HL-60/S4 treated with phorbol 12-myristate 13-acetate at 8.2 ng/mL for 4 days and 3 days (cell line): ENCODE results near the gene SENP1.
"Not testable (repeated sequence)": the region's sequence is repeated elsewhere in the genome, so short reads cannot be mapped to it uniquely, and the experiment has no call there.

Source experiments
- in situ Hi-C: fragments of 300-500 bp; cut with MboI; formaldehyde crosslinking; loops from 2 replicates; pipeline ENCODE4 v1.15.0; 2022; ENCODE audit warnings: low sequenced_read_pairs

The SENP1 gene

DNA sequence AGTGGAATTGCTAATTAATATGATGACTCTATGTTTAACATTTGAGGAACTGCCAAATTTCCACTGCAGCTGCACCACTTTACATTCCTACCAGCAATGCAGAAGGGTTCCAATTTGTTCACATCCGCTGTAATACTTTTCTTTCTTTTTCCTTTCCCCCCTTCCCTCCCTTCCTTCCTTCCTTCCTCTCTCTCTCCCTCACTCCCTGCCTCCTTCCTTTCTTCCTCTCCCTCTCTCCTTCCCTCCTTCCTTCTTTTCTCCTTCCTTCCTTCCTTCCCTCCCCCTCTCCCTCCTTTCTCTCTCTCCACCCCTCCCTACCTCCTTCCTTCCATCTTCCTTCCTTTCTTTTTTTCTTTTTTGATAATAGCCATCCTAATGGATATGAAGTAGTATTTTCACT is 10.1 kb upstream of the SENP1 start:
- in situ Hi-C loops = no loop called here

- in situ Hi-C loops = not testable (repeated sequence)
Measured at GRCh38 chr12:48111312-48111693, 5.4 kb upstream of the SENP1 start.

GRCh38 chr12:48110691-48111311 is 4.9 kb upstream of the SENP1 start:
- in situ Hi-C loops = no loop called here

DNA sequence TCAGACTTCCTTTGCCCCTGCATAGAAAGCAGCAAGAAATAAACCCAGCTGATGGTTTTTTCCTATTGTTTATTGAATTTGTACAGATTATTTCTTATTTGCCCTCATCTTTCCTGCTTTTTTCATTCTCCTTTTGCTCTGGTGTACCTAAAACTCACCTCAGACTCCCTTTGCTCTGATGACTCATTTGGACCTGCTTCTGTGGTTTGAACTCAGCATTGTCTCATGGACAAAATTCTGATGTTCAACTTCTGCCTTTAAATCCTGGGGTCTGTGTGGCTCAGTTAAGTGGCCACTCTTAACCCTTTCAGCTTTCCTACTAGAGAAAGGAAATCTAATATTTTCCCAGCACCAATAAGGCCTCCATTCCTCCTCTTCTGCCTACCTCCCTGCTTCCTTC is 3.5 kb upstream of the SENP1 start:
- in situ Hi-C loops = no loop called here

DNA sequence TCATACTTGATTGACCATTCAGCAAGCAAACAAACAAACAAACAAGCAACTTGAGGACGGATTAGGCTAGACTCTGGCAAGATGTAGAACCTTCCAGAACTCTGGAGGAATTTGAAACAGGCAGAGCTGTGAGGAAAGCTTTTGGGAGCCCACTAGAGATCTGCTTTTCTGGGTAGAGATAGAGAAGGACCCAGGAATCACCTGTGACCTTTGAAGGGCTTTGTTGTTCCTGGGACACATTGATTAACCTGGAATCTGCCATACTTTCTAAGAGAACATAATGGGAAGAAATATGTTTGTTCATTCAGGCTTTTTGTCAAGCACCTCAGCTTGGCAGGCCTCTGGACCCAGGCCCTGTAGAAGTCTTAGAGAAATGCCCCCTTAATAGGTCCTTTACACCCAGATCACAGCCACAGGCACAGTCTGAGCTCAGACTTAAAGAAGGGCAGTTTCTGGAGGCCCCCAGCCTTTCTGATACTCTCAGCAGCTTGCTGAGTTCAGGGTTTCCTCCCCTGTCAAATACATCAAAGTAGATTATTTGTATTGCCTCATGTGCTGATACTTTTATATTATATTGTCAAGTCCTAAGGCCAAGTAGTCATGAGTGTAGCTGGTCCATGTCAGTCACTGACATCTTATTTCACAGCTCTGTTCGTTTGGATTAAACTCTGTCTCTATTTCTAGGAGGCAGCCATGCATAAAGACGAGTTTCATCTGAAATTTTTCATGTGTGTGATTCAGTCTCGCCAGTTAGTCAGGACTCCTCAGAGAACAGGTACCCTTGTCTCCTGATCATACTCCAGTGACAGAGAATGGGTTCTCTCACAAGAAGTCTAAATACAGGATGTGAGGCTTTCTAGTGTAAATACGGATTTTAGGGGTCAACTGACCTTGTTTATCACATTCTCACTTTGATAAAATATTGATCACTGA is 1.1 kb upstream of the SENP1 start:
- in situ Hi-C loops = no loop called here

DNA sequence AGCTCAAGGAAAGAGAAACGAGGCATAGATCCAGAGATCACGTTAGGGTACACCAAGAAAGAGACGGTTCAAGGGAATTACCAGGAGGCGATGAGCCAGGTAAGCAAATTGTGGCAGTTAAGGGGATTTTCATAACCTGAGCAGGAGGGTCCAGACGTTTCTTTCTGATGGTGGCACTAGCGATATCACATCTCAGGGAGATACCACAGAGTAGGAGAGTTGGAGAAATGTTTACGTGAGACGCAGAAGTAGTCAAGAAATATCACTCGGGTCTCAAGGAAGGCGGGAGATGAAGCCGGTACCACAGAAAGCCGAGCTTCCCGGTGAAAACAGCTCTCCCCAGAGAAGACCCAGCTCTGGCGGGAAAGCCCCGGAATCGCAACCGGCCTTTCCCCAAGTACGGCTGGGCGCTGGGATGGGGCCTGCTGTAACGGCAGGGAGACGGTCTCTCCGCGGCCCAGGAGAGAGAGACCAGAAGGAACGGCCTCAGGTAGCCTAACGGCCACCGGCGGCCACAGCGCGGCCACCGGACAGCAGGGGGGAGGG is 485 bp downstream of the SENP1 start:
- in situ Hi-C loops = no loop called here

DNA sequence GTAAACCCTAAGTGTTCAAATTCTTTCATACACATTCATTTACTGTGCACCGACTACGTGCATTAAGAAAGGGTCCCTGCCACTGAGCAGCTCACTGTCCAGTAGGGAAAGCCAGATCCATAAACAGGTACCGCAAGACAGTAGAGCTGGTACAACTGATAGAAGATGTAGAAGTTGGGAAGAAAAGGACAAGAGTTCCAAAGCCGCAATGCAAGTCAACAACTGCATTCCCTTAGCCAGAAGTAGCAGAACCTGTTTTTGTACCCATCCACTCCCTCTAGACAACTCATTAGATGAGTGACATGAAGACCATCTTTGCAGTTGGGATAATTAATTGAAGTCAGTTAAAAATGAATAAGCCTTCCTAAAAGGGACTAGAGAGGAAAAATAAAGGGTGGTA is 1.3 kb downstream of the SENP1 start:
- in situ Hi-C loops = no loop called here

DNA sequence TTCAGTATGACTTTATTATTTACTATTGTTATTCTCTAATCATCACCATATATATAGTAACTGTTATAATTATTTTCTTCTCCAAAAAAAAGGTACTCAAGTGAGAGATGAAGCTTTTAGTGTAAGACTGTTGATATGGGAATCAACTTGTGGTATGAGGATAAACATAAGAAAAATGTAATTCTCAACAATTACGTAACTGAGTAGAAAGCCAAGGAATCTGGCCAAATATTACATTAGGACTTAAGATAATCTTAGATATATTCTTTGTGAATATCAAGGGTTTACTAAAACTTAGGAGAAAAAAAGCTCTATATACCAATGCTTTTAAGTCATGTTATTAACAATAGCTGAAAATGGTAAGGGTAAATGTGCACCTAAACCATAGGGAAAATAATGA is 13.3 kb downstream of the SENP1 start:
- in situ Hi-C loops = no loop called here

DNA sequence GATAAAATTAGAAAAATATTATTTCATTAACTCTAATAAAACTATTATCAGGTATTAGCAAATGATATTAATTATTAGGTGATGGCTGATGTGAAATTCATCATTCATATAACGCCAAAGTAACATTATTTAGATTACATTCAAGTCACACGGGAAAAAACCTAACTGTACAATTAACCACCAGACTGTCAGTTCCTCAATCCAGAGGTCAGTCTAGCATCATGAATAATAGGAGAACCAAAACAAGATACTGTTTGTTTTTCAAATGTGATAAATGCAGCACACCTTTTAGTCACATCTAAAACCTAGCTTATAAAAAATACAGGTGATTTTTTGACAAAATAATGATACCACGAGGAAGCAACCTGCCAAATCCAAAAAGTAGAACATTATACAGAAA is 19.6 kb downstream of the SENP1 start:
- in situ Hi-C loops = no loop called here

- in situ Hi-C loops = no loop called here
Measured at GRCh38 chr12:48084841-48085460, 20.9 kb downstream of the SENP1 start.

- in situ Hi-C loops = no loop called here
Measured at GRCh38 chr12:48084066-48084465, 21.8 kb downstream of the SENP1 start.

- in situ Hi-C loops = no loop called here
Measured at GRCh38 chr12:48080821-48081220, 25.1 kb downstream of the SENP1 start.

- in situ Hi-C loops = no loop called here
Measured at GRCh38 chr12:48080285-48080684, 25.6 kb downstream of the SENP1 start.

DNA sequence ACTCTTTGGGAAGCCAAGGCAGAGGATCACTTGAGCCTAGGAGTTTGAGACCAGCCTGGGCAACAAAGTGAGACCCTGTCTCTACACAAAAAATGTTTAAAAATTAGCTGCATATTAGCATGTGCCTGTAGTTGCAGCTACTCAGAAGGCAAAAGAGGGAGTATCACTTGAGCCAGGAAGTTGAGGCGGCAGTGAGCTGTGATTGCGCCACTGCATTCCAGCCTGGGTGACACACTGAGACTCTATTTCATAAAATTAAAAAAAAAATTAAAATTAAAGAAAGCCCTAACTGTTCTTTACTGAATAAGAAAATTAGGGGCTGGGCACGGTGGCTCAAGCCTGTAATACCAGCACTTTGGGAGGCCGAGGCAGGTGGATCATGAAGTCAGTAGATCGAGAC is 27.0 kb downstream of the SENP1 start:
- in situ Hi-C loops = no loop called here

DNA sequence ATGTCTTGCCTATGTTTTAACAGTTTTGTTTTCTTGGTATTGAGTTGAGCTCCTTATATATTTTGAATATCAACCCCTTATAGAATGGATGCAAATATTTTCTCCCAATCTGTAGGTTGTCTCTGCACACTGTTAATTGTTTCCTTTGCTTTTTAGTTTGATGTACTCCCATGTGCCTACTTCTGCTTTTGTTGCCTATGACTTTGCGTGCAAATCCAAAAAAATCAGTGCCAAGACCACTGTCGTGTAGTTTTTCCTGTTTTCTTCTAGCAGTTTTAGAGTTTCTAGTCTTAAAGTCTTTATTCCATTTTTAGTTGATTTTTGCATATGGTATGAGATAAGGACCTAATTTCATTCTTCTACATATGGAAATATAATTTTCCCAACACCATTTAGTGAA is 28.8 kb downstream of the SENP1 start:
- in situ Hi-C loops = no loop called here

DNA sequence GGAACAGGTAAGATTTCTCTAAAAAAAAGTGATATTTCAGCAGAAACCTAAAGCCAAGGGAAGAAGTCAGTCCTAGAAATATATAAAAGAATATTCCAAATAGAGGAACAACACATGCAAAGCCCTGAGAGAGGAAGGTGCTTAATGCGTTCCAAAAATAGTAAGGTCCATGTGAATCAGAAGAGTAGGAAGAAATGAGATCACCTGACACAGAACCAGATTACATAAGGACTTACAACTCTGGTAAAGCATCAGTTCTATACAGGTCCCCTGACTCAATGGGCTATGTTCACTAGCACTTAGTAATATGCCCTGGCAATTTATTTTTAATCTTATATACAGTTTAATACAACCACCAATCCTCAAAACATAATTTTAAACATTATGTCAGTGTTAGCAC is 30.0 kb downstream of the SENP1 start:
- in situ Hi-C loops = no loop called here

- in situ Hi-C loops = no loop called here
Measured at GRCh38 chr12:48074266-48074665, 31.6 kb downstream of the SENP1 start.

DNA sequence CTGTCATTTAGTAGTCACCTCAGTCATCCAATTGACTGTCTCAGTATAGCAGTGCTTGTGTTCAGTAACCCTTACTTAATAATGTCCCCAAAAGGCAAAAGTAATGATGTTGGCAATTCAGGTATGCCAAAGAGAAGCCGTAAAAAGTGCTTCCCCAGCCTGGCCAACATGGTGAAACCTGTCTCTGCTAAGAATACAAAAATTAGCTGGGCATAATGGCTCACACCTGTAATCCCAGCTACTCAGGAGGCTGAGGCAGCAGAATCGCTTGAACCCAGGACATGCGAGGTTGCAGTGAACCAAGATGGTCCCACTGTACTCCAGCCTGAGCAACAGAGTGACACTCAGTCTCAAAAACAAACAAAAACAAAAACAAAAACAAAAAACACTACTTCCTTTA is 33.6 kb downstream of the SENP1 start:
- in situ Hi-C loops = no loop called here

DNA sequence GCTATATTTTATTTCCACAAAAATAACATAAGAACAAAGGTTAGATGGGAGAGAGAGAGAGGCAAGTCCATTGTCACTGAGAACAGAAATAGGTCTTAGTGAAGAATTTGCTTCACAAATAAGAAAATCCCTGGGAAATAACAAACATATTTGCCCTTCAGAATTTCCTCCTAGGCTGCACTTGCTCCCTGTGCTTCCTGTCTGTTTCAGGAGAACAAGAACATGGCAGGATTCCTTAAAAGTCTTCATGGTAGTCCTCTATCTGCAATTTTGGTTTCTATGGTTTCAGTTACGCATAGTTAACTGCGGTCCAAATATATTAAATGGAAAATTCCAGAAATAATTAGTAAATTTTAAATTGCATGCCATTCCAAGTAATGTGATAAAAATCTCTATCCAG is 34.1 kb downstream of the SENP1 start:
- in situ Hi-C loops = no loop called here

DNA sequence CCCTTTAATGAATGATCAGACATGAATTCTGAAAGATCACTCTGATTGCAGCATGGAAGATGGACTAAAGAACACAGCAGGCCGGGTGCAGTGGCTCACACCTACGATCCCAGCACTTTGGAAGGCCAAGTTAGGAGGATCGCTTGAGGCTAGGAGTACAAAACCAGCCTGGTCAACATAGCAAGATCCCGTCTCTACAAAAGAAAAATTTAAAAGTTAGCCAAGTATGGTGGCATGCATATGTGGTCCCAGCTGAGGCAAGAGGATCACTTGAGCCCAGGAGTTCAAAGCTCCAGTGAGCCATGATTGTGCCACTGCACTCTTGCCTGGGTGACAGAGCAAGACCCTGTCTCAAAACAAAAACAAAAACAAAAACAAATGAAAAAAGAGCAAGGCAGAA is 35.1 kb downstream of the SENP1 start:
- in situ Hi-C loops = no loop called here

GRCh38 chr12:48070033-48070432 is 35.8 kb downstream of the SENP1 start:
- in situ Hi-C loops = no loop called here

DNA sequence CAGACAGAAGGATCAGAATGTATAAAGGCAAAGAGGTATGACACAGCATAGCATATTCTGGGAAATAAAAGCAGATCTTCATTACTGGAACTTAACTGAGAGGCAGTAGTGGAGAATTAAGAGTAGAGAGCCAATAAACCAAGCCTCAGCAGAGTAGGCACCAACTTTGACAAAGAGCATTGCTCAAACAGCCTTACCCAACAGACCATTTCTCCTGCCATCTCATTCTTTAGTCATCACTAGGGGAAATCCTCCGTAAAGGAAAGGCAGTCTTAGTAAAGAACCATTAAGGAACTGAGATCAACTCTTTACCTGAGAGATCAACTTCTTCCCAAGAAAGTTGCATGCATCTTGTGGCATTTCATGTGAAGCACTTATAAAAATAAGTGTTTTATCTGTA is 36.6 kb downstream of the SENP1 start:
- in situ Hi-C loops = no loop called here
